KMS-11 (cell line): Measurements from ENCODE around the gene KIAA1328.
"Not testable (repeated sequence)": the region's sequence is repeated elsewhere in the genome, so short reads cannot be mapped to it uniquely, and the experiment has no call there.

ENCODE experiments used
- H2AFZ ChIP-seq: fragments of 200-600 bp; sonication (generic); 2 replicates; pipeline ENCODE4 v1.6.1; 2016; ENCODE audit warnings: antibody characterized with exemption, mixed run types, low read depth
- H3K27ac ChIP-seq: fragments of 200-600 bp; sonication (generic); 2 replicates; pipeline ENCODE4 v1.6.1; 2016; ENCODE audit warnings: mild to moderate bottlenecking, mixed run types
- H3K27me3 ChIP-seq: fragments of 200-600 bp; sonication (generic); 2 replicates; pipeline ENCODE4 v1.6.1; 2017; ENCODE audit warnings: mild to moderate bottlenecking, low read depth, mixed run types, moderate library complexity; ENCODE audit not compliant: insufficient read depth
- H3K36me3 ChIP-seq: fragments of 200-600 bp; sonication (generic); 2 replicates; pipeline ENCODE4 v1.6.1; 2017; ENCODE audit warnings: mild to moderate bottlenecking, mixed run types; ENCODE audit not compliant: insufficient read depth
- H3K4me1 ChIP-seq: fragments of 200-600 bp; sonication (generic); 2 replicates; pipeline ENCODE4 v1.6.1; 2016; ENCODE audit warnings: mild to moderate bottlenecking, low read depth, mixed run types; ENCODE audit not compliant: poor library complexity, severe bottlenecking
- H3K4me2 ChIP-seq: fragments of 200-600 bp; sonication (generic); 2 replicates; pipeline ENCODE4 v1.7.0; 2016; ENCODE audit warnings: mild to moderate bottlenecking, mixed run types
- H3K4me3 ChIP-seq: fragments of 200-600 bp; sonication (generic); IDR thresholded peaks from 2 replicates; pipeline ENCODE4 v1.6.1; 2017; ENCODE audit warnings: low read depth, low read length, mixed read lengths; ENCODE audit not compliant: insufficient read depth
- H3K79me2 ChIP-seq: fragments of 200-600 bp; sonication (generic); 2 replicates; pipeline ENCODE4 v1.6.1; 2016; ENCODE audit warnings: low read depth, mixed run types; ENCODE audit not compliant: insufficient read depth
- H3K9ac ChIP-seq: fragments of 200-600 bp; sonication (generic); 2 replicates; pipeline ENCODE4 v1.6.1; 2016; ENCODE audit warnings: mild to moderate bottlenecking, mixed run types
- H4K20me1 ChIP-seq: fragments of 200-600 bp; sonication (generic); 2 replicates; pipeline ENCODE4 v1.6.1; 2016; ENCODE audit warnings: mild to moderate bottlenecking, mixed run types; ENCODE audit not compliant: insufficient read depth
- TF ChIP-seq, protein P1 (sequence below): fragments of 200-600 bp; sonication (generic); conservative IDR thresholded peaks from 2 replicates; pipeline ENCODE4 v1.6.1; 2017; ENCODE audit warnings: low read depth, mild to moderate bottlenecking, antibody characterized with exemption, low read length, moderate library complexity, mixed read lengths

The KIAA1328 gene

DNA sequence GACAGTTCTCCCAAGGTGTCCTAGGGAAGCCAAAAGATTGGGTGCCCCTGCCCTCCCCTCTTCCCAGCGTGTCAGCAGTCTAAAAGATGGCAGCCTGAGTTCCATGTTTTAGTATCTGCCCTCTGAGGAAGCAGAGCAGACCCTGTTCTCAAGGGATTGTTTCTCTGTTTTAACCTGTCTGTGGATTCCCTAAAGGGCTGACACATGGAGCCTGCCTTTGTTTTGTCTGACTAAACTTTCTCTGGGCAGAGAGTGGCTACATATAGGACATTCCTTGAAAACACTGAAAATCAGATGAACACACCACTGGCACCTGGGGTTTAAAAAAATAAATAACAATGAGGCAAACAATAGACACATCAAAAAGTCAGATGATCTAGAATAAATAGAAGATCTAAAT, 337.6 kb downstream of the KIAA1328 start:
- Histone ChIP-seq H2AFZ (no peak overlapping the region), H3K36me3 (no peaks in the 10 kb centered on the region), H3K4me2 (no peak overlapping the region), H3K27me3 (no peaks in the 10 kb centered on the region), H3K9ac (no peak overlapping the region), H3K27ac (no peak overlapping the region), H3K79me2 (no peaks in the 10 kb centered on the region), H3K4me1 (no peaks in the 10 kb centered on the region), H4K20me1 (no peaks in the 10 kb centered on the region), H3K4me3 (no peak overlapping the region)
- TF ChIP-seq, protein P1, sequence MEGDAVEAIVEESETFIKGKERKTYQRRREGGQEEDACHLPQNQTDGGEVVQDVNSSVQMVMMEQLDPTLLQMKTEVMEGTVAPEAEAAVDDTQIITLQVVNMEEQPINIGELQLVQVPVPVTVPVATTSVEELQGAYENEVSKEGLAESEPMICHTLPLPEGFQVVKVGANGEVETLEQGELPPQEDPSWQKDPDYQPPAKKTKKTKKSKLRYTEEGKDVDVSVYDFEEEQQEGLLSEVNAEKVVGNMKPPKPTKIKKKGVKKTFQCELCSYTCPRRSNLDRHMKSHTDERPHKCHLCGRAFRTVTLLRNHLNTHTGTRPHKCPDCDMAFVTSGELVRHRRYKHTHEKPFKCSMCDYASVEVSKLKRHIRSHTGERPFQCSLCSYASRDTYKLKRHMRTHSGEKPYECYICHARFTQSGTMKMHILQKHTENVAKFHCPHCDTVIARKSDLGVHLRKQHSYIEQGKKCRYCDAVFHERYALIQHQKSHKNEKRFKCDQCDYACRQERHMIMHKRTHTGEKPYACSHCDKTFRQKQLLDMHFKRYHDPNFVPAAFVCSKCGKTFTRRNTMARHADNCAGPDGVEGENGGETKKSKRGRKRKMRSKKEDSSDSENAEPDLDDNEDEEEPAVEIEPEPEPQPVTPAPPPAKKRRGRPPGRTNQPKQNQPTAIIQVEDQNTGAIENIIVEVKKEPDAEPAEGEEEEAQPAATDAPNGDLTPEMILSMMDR = no peak

DNA sequence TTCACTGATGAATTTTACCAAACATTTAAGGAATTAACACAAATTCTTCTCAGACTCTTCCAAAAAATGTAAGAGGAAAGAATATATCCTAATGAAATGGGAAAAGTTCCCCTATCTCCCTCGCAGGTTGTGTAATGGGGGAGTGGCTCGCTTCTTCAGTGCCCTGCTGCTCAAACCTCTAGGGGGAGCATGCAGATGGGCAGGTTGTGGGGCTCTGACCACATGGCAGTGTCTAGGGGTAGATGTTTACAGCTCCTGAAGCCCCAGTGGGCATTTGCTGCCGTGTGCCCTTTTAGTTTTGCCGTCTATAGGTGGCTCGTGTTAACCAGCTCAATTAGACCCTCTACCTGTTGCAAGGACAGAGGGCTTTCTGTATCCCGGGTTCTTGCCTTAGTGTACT, 338.0 kb downstream of the KIAA1328 start:
- H3K4me3 ChIP-seq, H3K9ac ChIP-seq, H2AFZ ChIP-seq, H3K27me3 ChIP-seq, H3K27ac ChIP-seq, H3K36me3 ChIP-seq, H3K79me2 ChIP-seq, H3K4me2 ChIP-seq, H4K20me1 ChIP-seq, H3K4me1 ChIP-seq: not testable (repeated sequence)

DNA sequence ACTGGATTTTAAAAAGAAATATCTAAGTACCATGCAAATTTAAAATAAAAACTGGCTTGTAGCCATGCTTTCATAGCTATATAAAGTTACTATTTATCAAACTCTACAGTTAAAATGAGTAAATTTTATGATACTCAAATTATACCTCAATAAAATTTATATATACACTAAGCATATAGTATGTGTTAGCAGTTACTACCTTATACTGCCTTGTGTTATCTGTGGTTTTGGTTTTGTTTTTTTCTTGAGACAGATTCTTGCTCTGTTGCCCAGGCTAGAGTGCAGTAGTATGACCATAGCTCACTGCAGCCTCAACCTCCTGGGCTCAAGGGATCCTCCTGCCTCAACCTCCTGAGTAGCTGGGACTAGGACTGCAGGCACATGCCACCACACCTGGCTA, 342.1 kb downstream of the KIAA1328 start:
- no peaks in the 10 kb centered on the region for H3K4me1 ChIP-seq
- H3K36me3 ChIP-seq = no peaks in the 10 kb centered on the region
- H3K9ac ChIP-seq = no peak overlapping the region
- no peaks in the 10 kb centered on the region for H3K27me3 ChIP-seq
- TF ChIP-seq, protein P1 = no peak
- no peaks in the 10 kb centered on the region for H4K20me1 ChIP-seq
- no peak overlapping the region for H3K4me2 ChIP-seq
- no peaks in the 10 kb centered on the region for H3K79me2 ChIP-seq
- no peak overlapping the region for H3K27ac ChIP-seq
- H3K4me3 ChIP-seq = no peak overlapping the region
- H2AFZ ChIP-seq = no peak overlapping the region

- TF ChIP-seq, protein P1 = no peak
- H3K27ac ChIP-seq = no peak overlapping the region
- H3K36me3 ChIP-seq = no peaks in the 10 kb centered on the region
- H3K4me2 ChIP-seq = no peak overlapping the region
- H3K4me3 ChIP-seq = no peak overlapping the region
- no peaks in the 10 kb centered on the region for H3K27me3 ChIP-seq
- H3K79me2 ChIP-seq = no peaks in the 10 kb centered on the region
- no peak overlapping the region for H2AFZ ChIP-seq
- no peaks in the 10 kb centered on the region for H4K20me1 ChIP-seq
- H3K9ac ChIP-seq = no peak overlapping the region
- no peaks in the 10 kb centered on the region for H3K4me1 ChIP-seq
Observed at GRCh38 chr18:37173384-37173783, 344.5 kb downstream of the KIAA1328 start.

- H3K4me1 ChIP-seq = no peaks in the 10 kb centered on the region
- H3K4me2 ChIP-seq = no peak overlapping the region
- H3K79me2 ChIP-seq = no peaks in the 10 kb centered on the region
- no peaks in the 10 kb centered on the region for H3K36me3 ChIP-seq
- H2AFZ ChIP-seq = no peak overlapping the region
- H3K4me3 ChIP-seq = no peak overlapping the region
- no peak overlapping the region for H3K27ac ChIP-seq
- H4K20me1 ChIP-seq = no peaks in the 10 kb centered on the region
- H3K9ac ChIP-seq = no peak overlapping the region
- no peaks in the 10 kb centered on the region for H3K27me3 ChIP-seq
- TF ChIP-seq, protein P1 = no peak
Observed at GRCh38 chr18:37175727-37176620, 347.0 kb downstream of the KIAA1328 start.
